Vagina (tissue), 2 donors: Measurements from ENCODE around the gene BOLA1.

Source experiments
- CTCF ChIP-seq, 3 experiments: fragments of 450-650 bp in 2 of 3; fragments of 200-600 bp in 1 of 3; sonication (generic) in 1 of 3; IDR thresholded peaks; one replicate each; pipeline ENCODE4 v1.5.1; 2017 to 2019; ENCODE audit warnings: antibody characterized with exemption in 3 of 3, mild to moderate bottlenecking in 2 of 3, moderate library complexity in 2 of 3
- POLR2A ChIP-seq, 2 donors: fragments of 450-650 bp; IDR thresholded peaks; one replicate each; pipeline ENCODE4 v1.6.1; 2017; ENCODE audit warnings: antibody characterized with exemption in 2 of 2, mild to moderate bottlenecking in 2 of 2, moderate library complexity in 2 of 2

GRCh38 chr1:149929856-149930255, 30.5 kb downstream of the BOLA1 start:
- TF ChIP-seq CTCF (IDR thresholded peaks at IDR 0.05) (no peak), POLR2A (IDR thresholded peaks at IDR 0.05) (no peak)
